ENCODE data around the gene IGFN1.

Gene IGFN1

DNA sequence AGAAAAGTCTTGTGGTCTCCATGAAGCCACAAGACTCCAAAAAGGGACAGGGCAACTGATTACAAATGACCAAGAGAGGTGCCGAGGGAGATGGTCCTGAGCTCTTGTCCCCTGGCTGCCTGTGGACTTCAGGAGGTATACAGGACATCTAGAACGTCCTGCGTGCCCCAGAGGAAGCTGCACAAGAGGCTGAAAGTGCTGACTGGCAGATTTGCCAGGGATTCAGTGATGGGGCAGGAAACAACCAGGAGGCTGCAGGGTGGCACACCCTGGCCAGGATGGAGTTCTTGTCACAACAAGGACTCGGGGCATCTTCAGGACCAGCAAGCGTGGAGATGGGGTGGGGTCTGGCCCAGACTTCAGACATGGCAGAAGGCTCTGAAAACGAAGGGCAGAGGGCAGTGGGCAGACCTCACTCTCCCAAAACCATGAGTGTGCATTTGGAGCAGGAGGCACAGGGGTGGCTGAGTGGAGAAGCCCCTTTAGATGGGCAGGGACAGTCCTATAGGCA lies 79.3 kb downstream of the IGFN1 start:
- no peak for TF ChIP-seq CTCF (IDR thresholded peaks at IDR 0.05; ENCODE audit: extremely low read depth, insufficient read depth, missing control alignments)
- no peak for DNase-seq (ENCODE audit: low spot score)
- in situ Hi-C loops (cut with MboI; ENCODE audit: low pct_unique_long_range_greater_than_20kb, low sequenced_read_pairs, unreplicated experiment) = no loop called here

DNA sequence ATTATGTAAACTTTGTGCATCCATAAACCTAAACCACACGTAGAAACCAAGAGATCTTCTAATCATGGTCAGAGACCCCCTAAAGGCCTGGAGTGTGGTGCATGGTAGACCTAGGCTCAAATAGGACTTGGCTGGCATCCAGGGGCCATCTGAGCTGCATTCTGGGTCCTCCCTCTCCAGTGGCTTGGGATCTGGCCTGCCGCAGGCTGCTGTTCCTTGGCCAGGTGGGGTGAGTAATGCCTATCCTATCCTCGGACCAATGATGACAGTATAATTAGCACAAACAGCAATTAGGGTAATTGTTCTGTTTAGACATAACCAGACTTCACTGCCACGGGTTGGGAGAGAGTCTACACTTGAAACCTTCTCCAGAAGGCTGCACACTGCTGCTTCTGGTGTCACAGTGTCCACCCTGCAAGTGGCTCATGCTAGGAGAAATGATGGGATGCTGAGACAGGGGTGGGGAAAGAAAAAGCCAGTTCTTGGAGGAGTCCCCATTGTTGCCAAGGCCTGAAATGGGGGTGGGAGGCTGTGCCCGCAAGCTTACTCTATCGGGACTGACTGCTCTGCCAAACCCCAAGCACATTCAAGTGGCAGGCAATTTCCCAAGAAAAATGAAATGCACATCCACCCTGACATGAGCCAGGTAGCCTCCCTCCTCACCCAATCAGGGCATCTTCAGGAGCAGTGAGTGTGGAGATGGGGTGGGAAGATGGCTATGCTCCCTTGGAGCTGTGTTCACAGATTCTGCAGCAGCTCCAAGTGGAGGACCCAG lies 80.2 kb downstream of the IGFN1 start:
- in situ Hi-C loops (cut with MboI; ENCODE audit: low pct_unique_long_range_greater_than_20kb, low sequenced_read_pairs, unreplicated experiment) = no loop called here
- DNase-seq (ENCODE audit: low spot score) = no peak

DNA sequence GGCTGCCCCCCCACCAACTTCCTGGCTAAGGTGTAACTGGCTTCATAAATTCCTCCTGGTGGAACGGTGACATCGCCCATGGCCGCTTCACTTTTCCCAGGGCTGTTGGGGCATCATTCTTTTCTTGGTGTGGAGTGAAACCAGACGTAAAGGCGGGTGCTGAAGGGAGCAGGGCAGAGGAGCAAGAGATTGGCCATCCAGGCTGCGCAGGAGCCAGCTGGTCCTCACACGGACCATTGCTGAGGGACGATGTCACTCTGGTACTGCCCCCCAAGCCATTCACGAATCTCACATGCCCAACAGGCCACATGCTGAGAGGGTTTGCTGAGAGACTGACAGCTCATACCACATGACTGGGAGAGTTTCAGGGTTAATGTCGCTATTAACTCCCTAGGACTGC lies 82.2 kb downstream of the IGFN1 start:
- no peak for TF ChIP-seq CTCF (IDR thresholded peaks at IDR 0.05; ENCODE audit: extremely low read depth, insufficient read depth, missing control alignments)
- DNase-seq (ENCODE audit: low spot score) = no peak
- in situ Hi-C loops (cut with MboI; ENCODE audit: low pct_unique_long_range_greater_than_20kb, low sequenced_read_pairs, unreplicated experiment) = no loop called here

More for the DNA sequence above, 80.2 kb downstream of the IGFN1 start:
- no peak for TF ChIP-seq CTCF (IDR thresholded peaks at IDR 0.05; ENCODE audit: extremely low read depth, insufficient read depth, missing control alignments)

DNA sequence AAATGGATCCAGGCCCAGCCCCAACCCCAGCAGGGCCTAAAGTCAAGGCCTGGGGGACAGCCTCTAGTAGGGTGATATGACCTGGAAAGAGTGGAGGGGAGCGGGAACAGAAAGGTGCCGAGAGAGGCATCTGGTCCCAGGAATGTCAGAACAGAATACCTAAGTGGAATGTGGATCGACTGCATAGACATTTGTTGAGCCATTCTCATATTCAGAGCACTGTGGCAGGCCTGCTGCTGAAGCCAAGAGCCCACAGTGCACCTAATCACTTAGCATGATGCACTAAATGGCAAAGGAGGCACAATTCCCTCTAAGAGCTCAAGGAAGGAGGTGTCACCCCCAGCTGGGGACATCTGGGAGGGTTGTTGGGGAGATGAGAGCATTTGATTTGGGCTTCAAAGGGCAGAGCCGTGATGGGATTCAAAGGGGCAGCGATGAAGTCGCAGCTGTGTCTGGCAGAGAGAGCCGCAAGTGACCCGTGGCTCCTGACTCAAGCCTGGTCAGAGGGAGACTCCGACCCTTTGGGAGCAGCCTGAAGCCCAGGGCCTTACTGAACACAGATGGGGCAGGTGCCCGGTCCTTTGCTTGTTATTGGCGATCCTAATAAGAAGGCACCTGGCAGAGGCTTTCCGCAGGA lies 84.1 kb downstream of the IGFN1 start:
- DNase-seq (ENCODE audit: low spot score) = no peak
- TF ChIP-seq CTCF (IDR thresholded peaks at IDR 0.05; ENCODE audit: extremely low read depth, insufficient read depth, missing control alignments) = no peak
- in situ Hi-C loops (cut with MboI; ENCODE audit: low pct_unique_long_range_greater_than_20kb, low sequenced_read_pairs, unreplicated experiment) = no loop called here

- TF ChIP-seq CTCF (IDR thresholded peaks at IDR 0.05; ENCODE audit: extremely low read depth, insufficient read depth, missing control alignments) = no peak
- no peak for DNase-seq (ENCODE audit: low spot score)
- in situ Hi-C loops (cut with MboI; ENCODE audit: low pct_unique_long_range_greater_than_20kb, low sequenced_read_pairs, unreplicated experiment) = no loop called here
These were observed 84.6 kb downstream of the IGFN1 start for GRCh38 chr1:201275253-201275666.

DNA sequence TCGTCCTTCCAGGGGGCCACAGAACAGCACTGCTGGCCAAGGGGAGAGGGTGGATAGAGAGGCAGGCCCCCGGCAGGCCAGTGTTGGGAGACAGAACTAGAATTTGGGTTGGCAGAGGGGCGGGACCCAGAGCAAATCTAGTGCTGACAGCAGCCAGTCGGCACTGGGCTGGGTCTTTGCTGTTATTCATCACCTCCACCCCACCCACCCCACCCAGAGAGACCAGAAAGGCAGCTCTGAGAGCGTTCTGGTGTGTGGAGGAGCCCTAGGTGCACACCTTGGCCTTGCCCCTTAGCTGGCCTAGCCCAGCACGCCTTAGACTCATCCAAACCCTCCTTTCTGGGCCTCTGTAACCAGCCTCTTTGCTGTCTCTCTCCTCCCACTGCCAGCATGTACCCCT lies 86.3 kb downstream of the IGFN1 start:
- in situ Hi-C loops (cut with MboI; ENCODE audit: low pct_unique_long_range_greater_than_20kb, low sequenced_read_pairs, unreplicated experiment) = no loop called here
- no peak for DNase-seq (ENCODE audit: low spot score)
- TF ChIP-seq CTCF (IDR thresholded peaks at IDR 0.05; ENCODE audit: extremely low read depth, insufficient read depth, missing control alignments) = no peak
